ENCODE data around the gene MYO7B.

The MYO7B gene

DNA sequence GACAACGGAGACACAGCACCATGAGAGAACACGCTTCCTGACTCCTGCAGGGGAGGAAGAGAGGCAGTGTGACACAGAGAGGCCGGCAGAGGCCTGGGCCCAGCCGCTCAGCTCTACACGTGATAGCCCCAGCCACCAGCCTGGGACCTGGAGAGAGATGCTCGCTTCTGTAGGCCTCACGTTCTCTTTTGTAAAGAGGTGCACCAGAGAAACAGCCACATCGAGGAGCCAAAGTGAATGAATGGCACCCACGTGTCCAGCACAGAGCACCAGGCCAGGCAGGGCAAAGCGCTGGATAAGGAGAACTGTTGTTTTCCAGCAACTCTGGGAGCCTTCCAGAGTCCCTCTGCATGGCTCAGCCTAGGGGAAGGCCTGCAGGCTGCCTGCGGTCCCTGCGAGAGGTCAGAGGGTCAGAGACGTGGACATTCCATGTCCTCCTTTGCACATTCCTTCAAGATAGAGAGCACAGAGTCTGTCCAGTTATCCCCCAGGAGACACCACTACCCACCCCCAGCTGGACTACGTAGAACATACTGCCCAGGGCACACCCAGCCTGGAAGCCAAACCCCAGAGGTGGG, 125.7 kb downstream of the MYO7B start:
- DNase-seq (ENCODE audit: low read depth in 2 of 2) = no peak

DNA sequence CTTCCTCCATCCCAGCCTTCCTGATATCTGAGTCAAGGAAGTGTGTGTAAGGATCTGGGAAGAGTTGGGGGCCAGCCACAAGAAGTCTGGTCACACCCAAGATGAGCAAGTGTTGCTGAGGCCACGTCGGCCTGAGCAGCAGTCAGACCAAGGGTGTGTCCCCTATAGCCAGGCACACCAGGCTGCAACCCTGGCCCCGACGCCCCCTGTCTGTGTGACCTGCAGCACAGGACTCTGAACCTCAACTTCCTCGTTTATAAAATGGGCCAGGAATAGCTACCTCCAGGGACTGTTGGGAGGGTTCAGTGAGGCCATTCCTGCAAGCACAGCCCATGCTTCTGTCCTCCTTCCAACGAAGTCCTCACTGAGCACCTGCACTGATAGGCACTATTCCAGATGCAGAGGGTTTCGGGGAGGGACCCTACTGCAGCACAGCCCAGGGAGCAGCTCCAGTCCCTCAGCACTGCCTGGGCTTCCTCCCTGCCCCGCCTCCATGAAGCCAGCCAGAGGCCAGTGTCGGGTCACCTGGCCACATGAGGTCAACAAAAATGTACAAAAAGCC, 126.5 kb downstream of the MYO7B start:
- DNase-seq (ENCODE audit: low read depth in 2 of 2) = no peak

DNA sequence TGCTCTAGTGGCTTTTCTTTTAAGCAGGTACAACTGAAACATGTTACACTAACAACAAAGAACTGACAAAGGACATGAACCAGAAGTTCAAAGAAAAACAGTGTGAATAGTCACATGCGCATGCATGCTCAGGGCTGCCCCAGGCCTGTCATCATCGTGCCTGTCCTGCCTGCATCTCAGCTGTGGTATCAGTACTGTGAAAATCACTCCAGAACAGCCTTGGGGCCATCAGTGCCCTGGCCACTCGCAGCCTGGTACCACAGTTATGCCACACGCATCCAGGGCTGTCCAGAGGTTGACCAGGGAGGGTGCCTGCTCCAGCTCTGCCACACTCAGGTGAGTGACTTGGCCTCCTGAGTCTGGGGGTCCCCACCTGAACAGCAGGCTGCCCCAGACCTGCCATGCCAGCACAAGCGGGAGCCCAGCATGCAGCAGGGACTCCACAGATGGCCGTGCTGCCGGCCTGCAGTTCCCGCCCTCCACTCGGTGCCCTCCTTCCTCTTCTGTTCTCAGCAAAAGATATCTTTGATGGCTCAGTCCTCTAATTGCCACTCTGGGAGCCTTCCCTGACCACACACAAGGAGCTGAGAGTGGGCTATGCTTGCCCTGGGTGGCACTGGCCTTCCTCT, 127.6 kb downstream of the MYO7B start:
- DNase-seq (ENCODE audit: low read depth in 2 of 2) = no peak

DNA sequence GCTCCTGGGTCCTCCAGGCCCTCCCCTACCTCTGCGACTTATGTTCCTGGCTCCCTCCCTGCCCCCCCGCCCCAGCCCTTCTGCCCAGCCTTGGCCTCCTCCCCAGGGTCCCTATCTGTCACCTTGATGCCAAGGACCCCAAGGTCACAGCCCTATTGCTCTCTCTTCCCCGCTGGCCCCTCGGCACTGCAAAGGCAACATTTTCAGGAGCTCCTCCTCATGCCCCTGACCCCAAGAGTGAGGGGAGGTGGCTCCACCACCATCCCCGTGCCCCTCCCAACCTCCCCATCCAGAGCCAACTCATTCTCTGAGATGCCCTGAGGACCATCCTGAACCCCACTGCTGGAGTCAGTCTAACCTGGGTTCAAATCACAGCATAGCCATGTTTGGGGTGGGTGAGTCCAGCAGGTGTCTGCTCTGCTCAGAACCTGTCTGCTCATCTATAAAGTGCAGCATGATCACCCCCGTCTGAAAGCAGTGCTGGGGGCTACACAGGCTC, 128.1 kb downstream of the MYO7B start:
- no peak for DNase-seq (ENCODE audit: low read depth in 2 of 2)

DNA sequence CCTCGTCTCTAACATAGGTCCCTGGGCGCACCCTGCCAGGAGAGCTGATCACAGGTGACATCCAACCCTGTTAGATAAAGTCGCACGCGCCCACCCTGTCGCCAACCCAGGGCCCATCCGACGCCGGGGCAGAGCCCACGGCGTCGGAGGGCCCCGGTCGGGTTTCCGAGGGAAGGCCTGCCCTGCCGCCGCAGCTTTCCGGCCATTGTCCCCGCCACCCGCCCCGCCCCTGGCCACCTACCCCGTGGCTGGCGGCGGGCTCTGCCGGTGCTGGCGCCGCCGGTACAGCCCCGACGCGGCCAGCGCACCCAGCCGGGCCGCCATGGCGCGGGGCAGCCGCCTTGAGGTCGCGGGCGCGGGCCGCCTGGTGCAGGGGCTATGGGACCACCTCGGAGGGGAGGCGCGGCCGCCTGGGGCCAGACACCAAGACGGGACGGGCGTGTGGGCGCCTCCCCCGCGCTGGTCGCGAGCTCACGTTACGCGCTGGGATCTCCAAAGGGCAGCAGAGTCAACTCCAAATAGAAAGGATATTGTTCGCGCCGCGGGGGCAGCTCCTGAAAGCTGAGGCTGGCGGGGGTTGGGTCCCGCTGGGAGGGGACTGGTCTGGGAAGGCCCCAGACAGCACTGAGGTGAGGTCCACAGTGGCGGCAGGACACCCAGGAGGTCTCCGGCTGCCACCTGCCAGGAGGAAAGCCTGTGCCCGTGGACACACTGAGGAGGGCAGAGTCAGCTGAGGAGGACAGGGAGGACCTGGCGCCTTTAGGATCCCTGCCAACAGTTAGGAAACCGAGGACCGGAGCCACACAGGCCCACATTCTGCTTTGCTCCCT, 128.8 kb downstream of the MYO7B start:
- DNase-seq (ENCODE audit: low read depth in 2 of 2) = no peak

DNA sequence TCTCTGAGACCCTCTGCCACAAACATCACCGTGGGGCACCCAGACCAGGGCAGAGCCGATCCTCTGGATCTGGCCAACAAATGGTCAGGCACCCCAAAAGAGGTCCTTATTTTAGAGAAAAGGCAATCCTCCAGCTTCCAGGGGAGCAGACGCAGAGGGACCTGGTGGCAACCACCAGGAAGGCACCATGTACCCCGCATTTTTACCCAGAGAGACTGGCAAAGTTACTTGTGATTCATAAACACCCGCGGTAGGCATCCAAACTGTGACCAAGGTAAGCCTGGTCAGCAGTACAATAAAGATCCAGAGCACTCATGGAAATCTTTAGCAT, 129.4 kb downstream of the MYO7B start:
- DNase-seq (ENCODE audit: low read depth in 2 of 2) = no peak

DNA sequence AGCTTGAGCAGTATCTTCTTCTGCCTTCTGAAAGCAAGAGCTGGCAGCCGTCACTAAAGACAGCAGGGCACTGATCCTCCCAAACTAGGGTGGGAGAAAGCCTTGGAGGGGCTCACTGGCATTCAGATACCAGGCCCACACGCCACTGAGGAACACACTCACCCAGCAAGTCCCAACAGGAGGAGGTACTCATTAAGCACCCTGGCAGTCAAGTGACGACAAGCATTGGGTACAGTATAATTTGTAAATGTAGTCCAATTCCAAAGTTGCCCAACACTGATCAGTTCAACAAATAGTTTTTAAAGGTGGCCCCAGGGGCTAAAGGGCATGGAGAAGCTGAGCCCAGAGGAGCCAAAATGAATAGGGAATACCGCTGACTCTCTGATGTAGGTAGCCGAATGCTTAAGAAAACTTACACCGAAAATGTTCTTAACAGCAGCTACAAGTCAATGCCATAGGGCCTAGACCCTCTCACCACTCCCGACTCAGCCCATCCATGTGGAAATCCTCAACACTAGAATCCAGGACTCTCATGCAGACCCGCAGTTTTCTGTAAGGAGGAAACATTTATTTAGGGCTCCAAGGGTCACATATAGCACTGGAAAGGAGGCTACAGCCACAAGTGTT, 129.9 kb downstream of the MYO7B start:
- no peak for DNase-seq (ENCODE audit: low read depth in 2 of 2)

DNA sequence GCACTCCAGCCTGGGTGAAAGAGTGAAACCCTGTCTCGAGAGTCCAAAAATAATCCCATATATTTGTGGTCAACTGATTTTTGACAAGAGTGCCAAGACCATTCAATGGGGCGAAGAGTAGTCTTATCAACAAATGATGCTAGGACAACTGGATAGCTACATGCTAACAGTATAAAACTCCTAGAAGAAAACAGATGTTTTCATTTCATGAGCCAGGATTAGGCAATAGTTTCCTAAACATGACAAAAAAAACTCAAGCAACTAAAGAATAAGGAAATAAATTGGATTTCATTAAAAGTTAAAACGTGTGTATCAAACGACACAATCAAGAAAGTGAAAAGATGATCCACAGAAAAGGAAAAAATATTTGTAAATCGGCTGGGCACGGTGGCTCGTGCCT, 133.6 kb downstream of the MYO7B start:
- DNase-seq (ENCODE audit: low read depth in 2 of 2) = no peak

DNA sequence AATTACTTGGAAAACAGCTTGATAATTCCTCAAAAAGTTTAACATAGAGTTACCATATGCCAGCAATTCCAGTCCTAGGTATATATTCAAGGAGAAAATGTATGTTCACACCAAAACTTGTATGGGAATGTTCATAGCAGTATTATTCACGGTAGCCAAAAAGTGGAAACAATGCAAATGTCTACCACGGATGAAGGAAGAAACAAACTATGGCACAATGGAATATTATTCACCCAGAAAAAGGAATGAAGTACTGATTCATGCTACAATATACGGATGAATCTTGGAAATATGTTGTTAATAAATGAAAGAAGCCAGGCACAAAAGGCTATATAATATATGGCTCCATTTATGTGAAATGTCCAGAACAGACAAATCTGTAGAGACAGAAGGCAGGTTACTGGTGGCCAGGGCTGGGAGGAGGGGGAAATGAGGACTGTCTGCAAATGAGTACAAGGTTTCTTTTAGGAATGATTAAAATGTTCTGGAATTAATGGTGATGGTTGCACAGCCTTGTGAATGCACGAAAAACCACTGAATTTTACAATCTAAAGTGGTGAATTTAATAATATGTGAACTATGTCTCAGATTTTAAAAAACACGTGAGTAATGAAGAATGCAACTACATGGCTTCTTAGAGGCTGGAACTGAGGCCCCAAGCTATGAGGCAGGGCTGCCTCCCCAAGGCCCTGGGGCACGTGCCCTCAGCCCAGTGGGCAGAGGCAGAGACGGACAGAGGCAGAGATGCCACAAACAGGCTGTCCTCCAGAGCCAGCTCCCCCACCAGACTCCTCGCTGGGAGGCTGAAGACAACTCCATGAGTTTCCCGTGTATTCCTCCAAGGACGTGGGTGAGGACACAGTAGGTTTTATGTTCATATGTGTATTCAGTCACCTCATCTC, 134.8 kb downstream of the MYO7B start:
- DNase-seq (ENCODE audit: low read depth in 2 of 2) = no peak

DNA sequence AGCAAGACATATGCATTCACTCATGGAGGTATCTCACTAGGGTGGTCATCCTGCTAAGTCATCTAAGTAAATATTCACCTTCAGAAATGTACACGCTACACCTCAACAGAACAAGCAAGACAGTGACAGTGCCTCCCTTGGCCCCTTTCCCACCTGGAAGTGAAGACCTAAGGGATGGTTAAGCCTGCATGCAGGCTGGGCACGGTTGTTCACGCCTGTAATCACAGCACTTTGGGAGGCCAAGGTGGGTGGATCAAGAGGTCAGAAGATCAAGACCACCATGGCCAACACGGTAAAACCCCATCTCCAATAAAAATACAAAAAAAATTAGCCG, 135.4 kb downstream of the MYO7B start:
- no peak for DNase-seq (ENCODE audit: low read depth in 2 of 2)

DNA sequence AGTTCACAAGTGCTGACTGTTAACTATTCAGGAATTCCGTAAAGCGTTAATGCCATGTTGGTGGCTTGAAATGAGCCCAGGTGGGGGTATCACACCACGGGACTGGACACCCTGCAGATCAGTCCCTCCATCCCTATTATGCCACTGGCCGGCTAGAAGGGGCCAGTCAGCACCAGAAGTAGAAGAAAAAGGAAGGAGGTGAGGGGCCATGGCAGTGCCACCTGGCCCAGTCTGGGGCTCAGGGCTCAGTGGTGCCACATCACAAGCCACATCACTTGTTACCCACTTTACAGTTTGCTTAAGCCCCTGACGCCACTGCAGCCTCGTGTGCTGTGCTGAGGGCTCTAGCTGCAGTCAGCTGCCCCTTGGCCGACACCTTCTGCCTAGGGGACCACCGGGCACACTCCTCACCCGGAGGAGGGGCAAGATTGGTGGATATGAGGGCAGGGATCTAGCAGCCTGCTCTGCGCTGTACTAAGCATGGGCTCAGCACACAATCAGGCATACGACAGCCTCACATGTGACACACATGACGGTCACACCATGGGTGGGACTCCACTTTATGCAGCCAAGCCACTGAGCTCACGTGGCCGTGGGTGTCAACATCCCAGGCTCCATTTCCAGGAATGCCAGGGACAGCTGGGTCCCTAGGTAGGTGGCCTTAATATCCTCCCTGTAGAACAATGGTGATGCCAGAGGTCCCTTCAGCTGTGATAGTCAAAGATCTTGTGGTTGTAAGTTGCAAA, 136.2 kb downstream of the MYO7B start:
- no peak for DNase-seq (ENCODE audit: low read depth in 2 of 2)

DNA sequence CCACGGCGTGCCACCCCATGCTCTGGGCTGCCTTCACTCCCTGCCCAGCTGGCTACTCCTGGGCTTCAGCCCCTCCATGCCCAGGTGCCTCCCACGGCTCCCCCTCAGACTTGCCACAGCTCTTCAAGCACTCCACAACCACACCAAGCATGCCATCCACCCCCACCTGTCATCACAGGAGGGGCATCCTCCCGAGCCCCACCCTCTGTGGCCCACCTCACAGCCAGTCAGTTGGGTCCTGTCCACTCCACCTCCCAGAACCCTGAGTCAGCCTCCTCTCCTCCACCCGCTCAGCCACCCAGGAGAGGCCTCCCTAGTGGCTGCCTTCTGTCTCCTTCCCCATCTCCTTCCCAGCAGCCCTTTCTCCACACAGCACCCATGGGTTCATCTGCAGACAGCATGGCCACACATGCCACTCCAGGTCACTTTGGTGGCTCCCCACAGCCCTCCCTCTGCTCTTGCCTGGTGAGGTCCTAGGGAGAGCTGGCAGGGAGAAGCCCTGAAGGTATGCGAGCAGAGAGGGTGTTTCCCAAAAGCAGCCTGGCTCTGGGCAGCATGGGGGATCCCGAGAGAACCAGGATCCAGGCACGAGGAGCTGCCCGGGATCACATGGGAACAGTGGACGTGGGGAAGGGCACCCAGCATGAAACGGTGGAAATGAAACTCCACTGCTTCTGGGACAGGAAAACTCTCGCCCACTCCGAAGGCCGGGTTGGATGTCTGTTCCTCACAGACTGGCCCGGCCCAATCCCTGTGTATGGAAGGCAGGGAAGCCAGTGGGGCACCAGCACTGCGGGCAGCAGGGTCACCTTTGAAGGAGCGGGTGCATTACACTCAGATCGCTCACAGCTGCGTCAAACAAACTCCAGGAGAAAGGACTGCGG, 137.1 kb downstream of the MYO7B start:
- no peak for DNase-seq (ENCODE audit: low read depth in 2 of 2)

DNA sequence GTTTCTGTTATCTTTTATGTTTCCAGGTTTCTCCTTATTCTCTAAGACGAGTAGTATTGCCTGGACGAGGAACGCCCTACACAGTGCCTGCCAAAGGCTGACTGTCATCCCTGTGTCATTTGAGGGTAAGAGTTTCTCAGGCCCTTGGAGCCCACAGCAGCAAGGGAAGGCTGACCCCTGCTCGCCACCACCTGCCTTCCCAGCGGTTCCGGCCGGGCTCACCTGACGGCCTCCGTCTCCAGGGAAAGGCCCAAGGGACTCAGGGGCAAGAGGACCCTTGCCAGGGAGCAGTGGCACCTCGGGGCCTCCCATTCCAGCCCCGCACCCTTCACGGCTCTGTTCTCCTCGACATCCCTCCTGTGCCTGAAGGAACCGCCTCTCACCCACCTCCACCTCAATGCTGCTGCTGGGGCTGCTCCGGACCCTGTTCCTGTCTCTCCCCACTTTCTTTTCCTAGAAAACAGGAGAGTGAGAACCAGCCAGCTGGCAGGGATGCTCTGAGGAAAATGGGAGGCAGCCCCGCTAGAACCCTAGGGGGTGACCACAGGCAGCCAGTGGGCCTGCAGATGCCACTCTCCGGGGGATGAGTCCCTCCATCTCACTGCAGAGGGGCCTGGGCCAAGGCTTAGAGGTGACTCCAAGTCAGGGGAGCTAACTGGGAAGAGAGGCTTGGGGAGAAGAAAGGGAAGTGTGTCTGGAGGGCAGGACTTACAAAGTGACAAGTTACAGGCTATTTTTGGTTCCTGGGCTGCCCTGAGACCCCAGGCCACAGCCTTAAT, 138.0 kb downstream of the MYO7B start:
- no peak for DNase-seq (ENCODE audit: low read depth in 2 of 2)

DNA sequence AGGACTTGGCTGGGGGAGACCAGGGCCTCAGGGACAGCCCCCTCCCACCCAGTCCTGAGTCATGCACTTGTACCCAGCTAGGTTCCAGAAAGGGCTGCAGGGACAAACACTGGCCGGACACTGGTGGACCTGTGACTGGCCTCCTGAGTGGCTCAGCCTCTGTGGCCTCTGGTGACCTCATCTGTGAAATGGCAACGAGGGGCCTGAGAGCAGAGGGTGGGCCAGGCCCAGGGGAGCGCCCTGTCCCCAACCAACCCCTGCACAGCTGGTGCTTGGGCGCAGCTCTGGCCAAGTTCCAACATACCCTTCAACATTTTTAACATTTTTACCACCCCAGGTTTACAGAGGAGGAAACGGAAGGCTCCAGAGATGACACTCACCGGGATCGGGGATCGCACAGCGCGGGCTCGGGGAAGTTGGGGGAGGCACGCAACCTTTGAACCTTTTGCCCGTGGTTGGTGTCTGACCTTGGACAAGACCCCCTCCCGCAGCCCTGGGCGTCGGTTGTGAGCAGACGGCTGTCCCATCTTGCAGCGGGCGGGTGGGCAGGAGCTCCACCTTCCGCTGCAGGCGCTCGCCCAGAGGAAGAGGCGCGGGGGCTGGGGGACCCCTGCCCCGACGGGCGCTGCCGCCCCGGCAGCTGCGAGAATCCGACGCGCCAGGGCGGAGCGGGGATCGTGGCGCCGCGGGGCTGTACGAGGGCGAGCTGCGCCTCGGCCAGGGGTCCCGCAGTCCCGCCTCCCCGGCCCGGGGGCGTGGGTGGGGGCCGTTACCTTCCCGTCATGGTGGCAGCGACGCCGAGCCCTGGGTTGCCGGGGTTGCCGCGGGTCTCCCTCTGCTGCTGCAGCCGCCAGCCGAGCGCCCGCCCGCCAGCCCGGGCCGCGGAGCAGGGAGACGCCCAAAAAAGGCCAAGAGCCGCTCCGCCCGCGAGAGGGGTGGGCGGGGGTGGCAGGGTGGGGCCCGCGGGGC, 139.0 kb downstream of the MYO7B start:
- no peak for DNase-seq (ENCODE audit: low read depth in 2 of 2)

DNA sequence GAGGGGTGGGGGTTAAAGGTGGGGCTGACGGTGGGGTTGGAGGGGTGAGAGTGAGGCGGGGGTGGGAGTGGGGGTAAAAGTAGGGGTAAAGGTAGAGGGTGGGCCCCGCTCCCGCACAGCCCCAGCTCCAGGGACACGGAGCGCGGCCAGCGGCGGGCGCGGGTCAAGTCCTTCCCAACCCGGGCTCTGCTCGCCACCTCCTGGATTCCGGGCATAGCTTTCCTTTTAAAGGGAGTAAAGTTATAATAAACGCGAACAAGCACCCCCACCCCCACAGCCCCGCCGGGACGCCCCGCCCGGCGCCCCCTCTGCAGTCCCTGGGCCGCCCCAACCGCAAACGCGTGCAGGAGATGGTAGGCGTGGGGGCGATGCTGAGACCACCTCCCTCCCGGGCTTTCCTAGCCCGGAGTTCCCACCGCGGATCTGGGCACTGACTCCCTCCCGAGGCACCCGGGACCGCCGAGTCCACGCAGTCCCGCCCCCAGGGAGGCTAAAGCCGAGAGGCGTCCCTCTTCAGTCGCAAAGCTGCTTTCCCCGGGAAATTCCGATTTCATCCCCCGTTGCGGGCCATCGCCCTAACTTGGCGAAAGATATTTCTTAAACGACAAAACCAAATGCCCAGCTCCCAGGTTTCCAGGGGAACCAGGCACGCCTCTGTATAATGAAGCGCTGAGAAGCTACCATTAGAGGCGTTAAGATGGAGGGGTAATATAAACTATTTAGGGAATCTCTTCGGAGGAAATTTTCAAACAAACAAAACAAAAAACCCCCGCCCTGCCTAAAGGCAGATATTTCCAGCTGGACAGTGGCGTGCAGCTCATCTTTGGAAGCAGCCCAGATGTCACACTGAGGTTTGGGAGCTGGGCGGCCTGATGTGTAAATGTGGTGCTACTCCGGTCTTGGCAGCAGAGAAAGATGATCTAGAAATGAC, 140.1 kb downstream of the MYO7B start, which contains the start of gene LIMS2:
LIMS2 (minus strand) TSS at position 200 of the 931 bp plus-strand sequence. CDS start 506 bp downstream, outside the sequence.
- DNase-seq (ENCODE audit: low read depth in 2 of 2) = no peak

DNA sequence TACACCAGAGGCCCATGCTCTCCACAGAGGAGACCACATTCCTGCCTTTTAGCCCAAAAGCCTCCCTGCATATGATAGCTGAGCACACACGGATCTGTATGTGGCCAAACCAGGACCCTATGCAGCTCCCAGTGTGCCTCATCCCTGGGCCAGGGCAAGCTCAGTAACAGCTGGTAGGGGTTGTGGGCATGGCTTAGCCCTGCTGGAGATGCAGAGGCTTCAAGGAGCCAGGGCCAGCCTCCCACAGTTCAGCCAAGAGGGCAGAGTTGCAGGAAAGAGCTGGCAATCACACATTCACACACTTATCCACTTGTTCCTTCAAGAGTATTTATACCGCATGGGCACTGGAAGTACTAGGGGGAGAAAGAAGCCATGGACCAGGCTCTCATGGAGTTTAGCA, 141.4 kb downstream of the MYO7B start:
- no peak for DNase-seq (ENCODE audit: low read depth in 2 of 2)

Measured in stimulated activated CD4-positive, alpha-beta T cell treated with anti-CD3 and anti-CD28 coated beads, Interleukin-15, amount 100 ng/mL, for 48 hours (primary cell).